GM12892 (cell line): ENCODE results near the gene DUSP21.

ENCODE experiments used
- POLR2A ChIP-seq: IDR thresholded peaks from 2 replicates; pipeline ENCODE4 v1.6.1; 2011; ENCODE audit warnings: low read depth, low read length, control low read depth
- POLR2AphosphoS5 ChIP-seq: IDR thresholded peaks from 2 replicates; pipeline ENCODE4 v1.6.1; 2011; ENCODE audit warnings: low read depth, low read length, control low read depth

- TF ChIP-seq POLR2A (no peak), POLR2AphosphoS5 (no peak)
These were observed 46.0 kb downstream of the DUSP21 start for GRCh38 chrX:44889824-44890223.
